ENCODE measurements around the gene CELF4.
"Not testable (repeated sequence)": the region's sequence is repeated elsewhere in the genome, so short reads cannot be mapped to it uniquely, and the experiment has no call there.

The CELF4 gene

GRCh38 chr18:37361335-37362157, 204.1 kb downstream of the CELF4 start:
- H3K4me3 ChIP-seq (replicated peaks; ENCODE audit: low read depth, low read length) = no peak overlapping the region
- no peaks in the 10 kb centered on the region for H3K36me3 ChIP-seq (ENCODE audit: control insufficient read depth, insufficient read depth, low read length)
- DNase-seq (ENCODE audit: extremely low read depth, insufficient read length) = no peak
- H3K27me3 ChIP-seq (replicated peaks; ENCODE audit: control insufficient read depth, insufficient read depth, low read length) = peaks cover 4% of the 10 kb centered on the region
- no peak for TF ChIP-seq CTCF (IDR thresholded peaks at IDR 0.05; ENCODE audit: insufficient read depth, low read length, poor library complexity, severe bottlenecking)

GRCh38 chr18:37358061-37358460, 207.5 kb downstream of the CELF4 start:
- not testable (repeated sequence) for H3K27me3 ChIP-seq (replicated peaks; ENCODE audit: control insufficient read depth, insufficient read depth, low read length); H3K4me3 ChIP-seq (replicated peaks; ENCODE audit: low read depth, low read length); DNase-seq (ENCODE audit: extremely low read depth, insufficient read length); H3K36me3 ChIP-seq (ENCODE audit: control insufficient read depth, insufficient read depth, low read length)

GRCh38 chr18:37355772-37356171, 209.8 kb downstream of the CELF4 start:
- Histone ChIP-seq H3K4me3 (replicated peaks; ENCODE audit: low read depth, low read length) (no peak overlapping the region), H3K36me3 (ENCODE audit: control insufficient read depth, insufficient read depth, low read length) (no peaks in the 10 kb centered on the region), H3K27me3 (replicated peaks; ENCODE audit: control insufficient read depth, insufficient read depth, low read length) (peaks cover 3% of the 10 kb centered on the region)
- no peak for TF ChIP-seq CTCF (IDR thresholded peaks at IDR 0.05; ENCODE audit: insufficient read depth, low read length, poor library complexity, severe bottlenecking)
- DNase-seq (ENCODE audit: extremely low read depth, insufficient read length) = no peak

- TF ChIP-seq CTCF (IDR thresholded peaks at IDR 0.05; ENCODE audit: insufficient read depth, low read length, poor library complexity, severe bottlenecking) = no peak
- Histone ChIP-seq H3K36me3 (ENCODE audit: control insufficient read depth, insufficient read depth, low read length) (no peaks in the 10 kb centered on the region), H3K27me3 (replicated peaks; ENCODE audit: control insufficient read depth, insufficient read depth, low read length) (no peaks in the 10 kb centered on the region; the same call in 1 of the 2 replicates), H3K4me3 (replicated peaks; ENCODE audit: low read depth, low read length) (no peak overlapping the region)
- DNase-seq (ENCODE audit: extremely low read depth, insufficient read length) = no peak
These were observed 214.5 kb downstream of the CELF4 start for GRCh38 chr18:37351110-37351509.

- no peak overlapping the region for H3K4me3 ChIP-seq (replicated peaks; ENCODE audit: low read depth, low read length)
- DNase-seq (ENCODE audit: extremely low read depth, insufficient read length) = no peak
- no peaks in the 10 kb centered on the region; the same call in 1 of the 2 replicates for H3K27me3 ChIP-seq (replicated peaks; ENCODE audit: control insufficient read depth, insufficient read depth, low read length)
- H3K36me3 ChIP-seq (ENCODE audit: control insufficient read depth, insufficient read depth, low read length) = no peaks in the 10 kb centered on the region
- no peak for TF ChIP-seq CTCF (IDR thresholded peaks at IDR 0.05; ENCODE audit: insufficient read depth, low read length, poor library complexity, severe bottlenecking)
These were observed 216.9 kb downstream of the CELF4 start for GRCh38 chr18:37348729-37349128.

- Histone ChIP-seq H3K4me3 (replicated peaks; ENCODE audit: low read depth, low read length) (no peak overlapping the region), H3K27me3 (replicated peaks; ENCODE audit: control insufficient read depth, insufficient read depth, low read length) (no peaks in the 10 kb centered on the region; the same call in 1 of the 2 replicates), H3K36me3 (ENCODE audit: control insufficient read depth, insufficient read depth, low read length) (no peaks in the 10 kb centered on the region)
- no peak for TF ChIP-seq CTCF (IDR thresholded peaks at IDR 0.05; ENCODE audit: insufficient read depth, low read length, poor library complexity, severe bottlenecking)
- DNase-seq (ENCODE audit: extremely low read depth, insufficient read length) = no peak
These were observed 219.6 kb downstream of the CELF4 start for GRCh38 chr18:37346048-37346447.

All from GM06990 (cell line).